Fibroblast of peridontal ligament (primary cell): ENCODE data around the gene SHISA9.

Experiments
- DNase-seq: peaks from one replicate; pipeline ENCODE4 v3.0.0-alpha.2; 2010; ENCODE audit errors: extremely low read depth

Gene SHISA9

GRCh38 chr16:13118091-13118490 lies 216.7 kb downstream of the SHISA9 start:
- no peak for DNase-seq

- DNase-seq: no peak
These were observed 218.7 kb downstream of the SHISA9 start for GRCh38 chr16:13120091-13120490.

GRCh38 chr16:13120557-13120956 lies 219.2 kb downstream of the SHISA9 start:
- no peak for DNase-seq

GRCh38 chr16:13123991-13124390 lies 222.6 kb downstream of the SHISA9 start:
- no peak for DNase-seq

GRCh38 chr16:13127144-13127543 lies 225.7 kb downstream of the SHISA9 start:
- DNase-seq: no peak

GRCh38 chr16:13130586-13130985 lies 229.2 kb downstream of the SHISA9 start:
- no peak for DNase-seq

- DNase-seq: no peak
These were observed 233.4 kb downstream of the SHISA9 start for GRCh38 chr16:13134836-13135235.

GRCh38 chr16:13136901-13137300 lies 235.5 kb downstream of the SHISA9 start:
- DNase-seq: no peak

- no peak for DNase-seq
These were observed 237.1 kb downstream of the SHISA9 start for GRCh38 chr16:13138528-13138927.

GRCh38 chr16:13139661-13140241 lies 238.4 kb downstream of the SHISA9 start:
- no peak for DNase-seq

- DNase-seq: no peak
These were observed 242.2 kb downstream of the SHISA9 start for GRCh38 chr16:13143551-13143950.

GRCh38 chr16:13146829-13147228 lies 245.4 kb downstream of the SHISA9 start:
- no peak for DNase-seq

- DNase-seq: no peak
These were observed 246.9 kb downstream of the SHISA9 start for GRCh38 chr16:13148294-13148693.

- no peak for DNase-seq
These were observed 247.4 kb downstream of the SHISA9 start for GRCh38 chr16:13148836-13149235.

- DNase-seq: no peak
These were observed 248.9 kb downstream of the SHISA9 start for GRCh38 chr16:13150181-13150885.

GRCh38 chr16:13153696-13154095 lies 252.3 kb downstream of the SHISA9 start:
- DNase-seq: no peak

- DNase-seq: no peak
These were observed 253.4 kb downstream of the SHISA9 start for GRCh38 chr16:13154799-13155198.

- DNase-seq: no peak
These were observed 254.0 kb downstream of the SHISA9 start for GRCh38 chr16:13155377-13155776.

GRCh38 chr16:13155780-13156179 lies 254.4 kb downstream of the SHISA9 start:
- no peak for DNase-seq

- no peak for DNase-seq
These were observed 255.7 kb downstream of the SHISA9 start for GRCh38 chr16:13157082-13157481.

- no peak for DNase-seq
These were observed 257.0 kb downstream of the SHISA9 start for GRCh38 chr16:13158427-13158826.

GRCh38 chr16:13165024-13165423 lies 263.6 kb downstream of the SHISA9 start:
- no peak for DNase-seq

- no peak for DNase-seq
These were observed 266.7 kb downstream of the SHISA9 start for GRCh38 chr16:13168091-13168572.

- DNase-seq: no peak
These were observed 269.9 kb downstream of the SHISA9 start for GRCh38 chr16:13171313-13171712.
